ENCODE results near the gene SCN10A. TPM values are rescaled to one million over a fixed set of nuclear protein-coding genes. Genes with fewer than 3 reads are reported as not detected.
A peak's percentile ranks its signal among the peaks of the same experiment; 100 is the strongest.

The SCN10A gene
- total and polyA plus RNA-seq, 9 of the 15 experiments (the other 6 are each of a cell fraction or from before 2014, with no cell fraction given): not detected

- Histone ChIP-seq H3K9me3 (replicated peaks; ENCODE audit: control insufficient read depth, insufficient read depth, low read depth, low read length) (no peaks in the 10 kb centered on the region), H3K79me2 (ENCODE audit: control insufficient read depth, insufficient read depth, low read length) (no peaks in the 10 kb centered on the region), H3K27me3 (ENCODE audit: control insufficient read depth in 2 of 2, insufficient read depth in 2 of 2, low read length in 2 of 2) (peaks cover 7% of the 10 kb centered on the region in 2 experiments; a peak in 4 of 5 replicates), H2AFZ (ENCODE audit: low read depth, low read length) (no peak overlapping the region), H3K9me1 (ENCODE audit: control insufficient read depth, insufficient read depth, low read length) (no peaks in the 10 kb centered on the region), H3K9ac (ENCODE audit: insufficient read depth in 1 of 2, low read depth in 2 of 2, low read length in 2 of 2) (no peak overlapping the region), H3K36me3 (ENCODE audit: control insufficient read depth, insufficient read depth, low read length) (no peaks in the 10 kb centered on the region), H3K27ac (ENCODE audit: extremely low read depth, low read depth, low read length) (no peak overlapping the region), H3K4me3 (no peak overlapping the region), H3K4me2 (ENCODE audit: insufficient read depth, low read length) (no peak overlapping the region), H4K20me1 (replicated peaks; ENCODE audit: control insufficient read depth, insufficient read depth, low read length) (no peaks in the 10 kb centered on the region), H3K4me1 (replicated peaks in 1 of 2; ENCODE audit: control insufficient read depth in 2 of 2, insufficient read depth in 2 of 2, low read length in 2 of 2) (no peaks in the 10 kb centered on the region)
- ChIA-PET POLR2A (interaction anchor here (0.6 to 1.1 kb wide), 4 partner anchors 9 to 659 kb away, joined by 3 to 4 read pairs (median 3); partner anchors contain the start of genes GORASP1 and TTC21A), CTCF (ENCODE audit: low intra/inter-chr PET ratio) (no interaction called here)
- TF ChIP-seq CHAMP1 (IDR thresholded peaks at IDR 0.05) (no peak), MYC (IDR thresholded peaks at IDR 0.05; ENCODE audit: low read depth, low read length) (no peak), MYC (CRISPR knock-in tag; IDR thresholded peaks at IDR 0.05; ENCODE audit: borderline replicate concordance, low read depth) (no peak), NBN (IDR thresholded peaks at IDR 0.05; ENCODE audit: low read depth) (no peak), CEBPB (tag; IDR thresholded peaks at IDR 0.05) (no peak), CSDE1 (IDR thresholded peaks at IDR 0.05) (no peak), WHSC1 (IDR thresholded peaks at IDR 0.05; ENCODE audit: low read length) (no peak), ZNF445 (CRISPR knock-in tag; IDR thresholded peaks at IDR 0.05; ENCODE audit: low read depth) (no peak), CREBBP (IDR thresholded peaks at IDR 0.05; ENCODE audit: low read depth, low read length) (no peak), ZC3H11A (IDR thresholded peaks at IDR 0.05; ENCODE audit: low read depth, low read length) (no peak), RAD21 (CRISPR knock-in tag; conservative IDR thresholded peaks at IDR 0.05 in 1 of 2, IDR thresholded peaks at IDR 0.05 in 1 of 2) (peak; percentile 44 to 50), MAFG (tag; conservative IDR thresholded peaks at IDR 0.05) (no peak), CTCF (IDR thresholded peaks at IDR 0.05 in 2 of 3, conservative IDR thresholded peaks at IDR 0.05 in 1 of 3; ENCODE audit: insufficient read depth in 2 of 3, low read depth in 1 of 3, low read length in 3 of 3) (peak in 1 of 3 experiments; percentile 41; a peak in 2 of 6 replicates)
- FAIRE-seq (no peak), DNase-seq (ENCODE audit: extremely low read depth in 1 of 4, low spot score in 3 of 4) (peak in 1 of 4 experiments; percentile 18), ATAC-seq (peak; percentile 64)
- BruUV-seq (replicated peaks): no TSS peak
- intact Hi-C loops (cut with micrococcal nuclease) (loop anchor here (2.0 kb wide), 1 partner anchor 155 kb away; no protein-coding TSS in a partner anchor), in situ Hi-C loops (cut with MboI) (no loop called here)
- 6% methylated on average over 3 of the region's 3 CpGs for WGBS (ENCODE audit: insufficient coverage, low coverage, missing lambda C conversion rate)
Observed at GRCh38 chr3:38689774-38690173, 126.2 kb downstream of the SCN10A start.
